ENCODE data around the gene LDB1. TPM values are rescaled to one million over a fixed set of nuclear protein-coding genes. Genes with fewer than 3 reads are reported as not detected.

LDB1 gene
- total RNA-seq, 1 experiment from 2014 or later: 63.9 TPM

GRCh38 chr10:102134416-102134815 lies 14.2 kb upstream of the LDB1 start (continued):
- no peak for TF ChIP-seq CTCF (IDR thresholded peaks at IDR 0.05 in 2 of 3, conservative IDR thresholded peaks at IDR 0.05 in 1 of 3; ENCODE audit: borderline replicate concordance in 1 of 3, insufficient read depth in 1 of 3, low read depth in 2 of 3, low read length in 2 of 3)
- TF ChIP-seq CEBPB (IDR thresholded peaks at IDR 0.05; ENCODE audit: low read depth): no peak
- TF ChIP-seq ZBTB33 (IDR thresholded peaks at IDR 0.05; ENCODE audit: extremely low read depth, insufficient replicate concordance, low read length): no peak
- no peak for TF ChIP-seq ZNF274 (IDR thresholded peaks at IDR 0.05; ENCODE audit: low read depth, low read length)
- TF ChIP-seq ZFX (IDR thresholded peaks at IDR 0.05): no peak
- no peak for TF ChIP-seq POLR2A (IDR thresholded peaks at IDR 0.05; ENCODE audit: borderline replicate concordance, extremely low read depth, insufficient read depth, insufficient read length)
- TF ChIP-seq JUND (IDR thresholded peaks at IDR 0.05): no peak
- no peak for TF ChIP-seq EZH2 (IDR thresholded peaks at IDR 0.05)
- no peak for TF ChIP-seq POLR2AphosphoS5 (IDR thresholded peaks at IDR 0.05; ENCODE audit: low read depth, low read length)

- H3K79me2 ChIP-seq (ENCODE audit: insufficient read depth, low read length): peaks cover 58% of the 10 kb centered on the region
- POLR2A ChIA-PET: no interaction called here
- BruUV-seq (replicated peaks): no TSS peak
Observed at GRCh38 chr10:102133373-102134195, 13.4 kb upstream of the LDB1 start.

More at GRCh38 chr10:102133373-102134195, 13.4 kb upstream of the LDB1 start:
- H3K36me3 ChIP-seq (ENCODE audit: control insufficient read depth in 1 of 2, insufficient read depth in 2 of 2, low read length in 2 of 2): peaks cover 12 to 41% of the 10 kb centered on the region in 2 experiments
- H3K4me2 ChIP-seq (ENCODE audit: low read length): peak overlapping the region; percentile 87
- peak overlapping the region; percentile 93 for H3K4me3 ChIP-seq (replicated peaks in 1 of 2; ENCODE audit: low read depth in 1 of 2, low read length in 2 of 2)
- no peak for DNase-seq (ENCODE audit: low read depth, low spot score)
- H4K20me1 ChIP-seq (ENCODE audit: insufficient read depth): peaks cover 35% of the 10 kb centered on the region; the same call in 1 of the 2 replicates
- ChIA-PET CTCF (no interaction called here), RAD21 (ENCODE audit: low non-redundant PET in 1 of 2, low total read pairs in 2 of 2, uncharacterized antibody in 2 of 2, unreplicated experiment in 2 of 2) (no interaction called here)
- peak overlapping the region; percentile 99 for H3K9ac ChIP-seq (ENCODE audit: low read length)
- no peaks in the 10 kb centered on the region for H3K9me3 ChIP-seq (ENCODE audit: control insufficient read depth in 1 of 2, insufficient read depth in 1 of 2, low read depth in 1 of 2, low read length in 2 of 2)
- peak; percentile 52 for TF ChIP-seq ZFX (IDR thresholded peaks at IDR 0.05)
- TF ChIP-seq CBX3 (IDR thresholded peaks at IDR 0.05; ENCODE audit: low read depth): no peak
- peaks cover 20 to 33% of the 10 kb centered on the region in 2 experiments for H3K4me1 ChIP-seq (ENCODE audit: control insufficient read depth in 1 of 2, insufficient read depth in 2 of 2, low read length in 2 of 2)
- ATAC-seq: peak; percentile 45
- no peaks in the 10 kb centered on the region for H3K9me2 ChIP-seq (ENCODE audit: insufficient read depth)
- intact Hi-C loops (cut with micrococcal nuclease): no loop called here
- no peaks in the 10 kb centered on the region for H3K27me3 ChIP-seq (ENCODE audit: insufficient read depth, low read length)
- peak overlapping the region; percentile 98 for H3K27ac ChIP-seq (ENCODE audit: low read depth, low read length)
- no peak overlapping the region for H2AFZ ChIP-seq (ENCODE audit: low read depth, low read length, poor library complexity, severe bottlenecking)

Measured in HCT116 (cell line).